HL-60/S4 treated with phorbol 12-myristate 13-acetate at 8.2 ng/mL for 4 days and 3 days (cell line): ENCODE results near the gene PPP1R8.
"Not testable (repeated sequence)": the region's sequence is repeated elsewhere in the genome, so short reads cannot be mapped to it uniquely, and the experiment has no call there.

Experiments used
- in situ Hi-C: fragments of 300-500 bp; cut with MboI; formaldehyde crosslinking; loops from 2 replicates; pipeline ENCODE4 v1.15.0; 2022; ENCODE audit warnings: low sequenced_read_pairs

Gene PPP1R8

DNA sequence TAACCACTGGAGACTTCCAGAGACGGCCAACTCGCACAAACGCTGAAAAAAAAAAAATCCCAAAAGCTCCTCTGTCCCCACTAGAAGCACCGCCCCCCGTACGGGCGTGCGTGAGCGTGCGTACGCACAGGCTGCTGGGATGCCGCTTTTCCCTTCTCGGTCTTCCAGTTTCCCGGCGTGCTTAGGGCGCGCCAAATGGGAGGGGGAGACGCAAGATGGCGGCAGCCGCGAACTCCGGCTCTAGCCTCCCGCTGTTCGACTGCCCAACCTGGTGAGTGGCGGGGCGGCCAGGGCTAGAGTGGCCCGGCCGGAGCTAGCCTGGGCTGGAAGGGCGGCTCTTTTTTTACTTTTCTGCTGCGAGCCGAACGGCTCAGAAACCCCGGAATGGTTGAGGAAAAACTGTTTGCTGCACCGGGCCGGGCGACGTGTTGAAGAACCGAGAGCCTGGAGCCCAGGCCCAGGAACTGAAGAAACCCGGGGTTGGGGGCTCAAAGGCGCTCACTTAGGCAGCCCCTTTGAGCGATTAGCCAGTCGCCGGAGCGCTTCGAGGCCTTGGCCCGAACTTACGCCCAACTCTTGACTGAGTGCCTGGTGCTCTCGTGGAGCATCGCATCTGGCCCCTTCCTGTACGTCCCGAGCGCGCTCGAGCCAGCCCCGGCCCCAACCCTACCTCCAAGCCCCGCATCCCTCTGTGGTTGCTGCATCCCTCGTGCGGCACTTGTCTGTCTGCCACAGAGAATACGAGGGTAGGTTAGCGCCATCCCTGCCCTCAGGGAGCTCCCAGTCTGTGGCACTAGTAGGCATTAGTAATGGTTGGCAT, at the start of gene PPP1R8:
Gene PPP1R8, plus strand, starts transcription at position 162 of the 820 bp plus-strand sequence. Its CDS starts 54 bp downstream, at position 216.
- in situ Hi-C loops: loop anchor here (25.0 kb wide), 1 partner anchor 381 kb away; no protein-coding TSS in a partner anchor

GRCh38 chr1:27782950-27783349, 47.6 kb upstream of the PPP1R8 start:
- in situ Hi-C loops: no loop called here

DNA sequence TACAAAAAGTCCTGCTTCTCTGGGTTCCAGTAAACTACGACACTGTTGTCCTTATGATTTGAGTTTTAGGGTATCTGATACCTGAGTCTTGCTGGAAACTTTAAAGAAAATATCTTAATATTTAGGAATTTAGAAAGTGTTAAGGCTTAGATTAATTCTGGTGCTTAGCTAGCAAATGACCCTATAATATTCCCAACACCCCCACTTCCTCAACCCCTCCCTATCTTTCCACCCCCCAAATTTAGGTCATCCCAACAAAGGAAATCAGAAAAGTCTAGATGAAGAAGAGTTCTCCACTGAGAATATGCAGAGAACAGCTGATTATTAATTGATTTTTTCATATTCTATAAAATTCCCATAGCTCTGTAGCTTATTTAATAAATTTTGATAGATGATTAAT, 45.9 kb upstream of the PPP1R8 start:
- in situ Hi-C loops: no loop called here

GRCh38 chr1:27785781-27786455, 44.7 kb upstream of the PPP1R8 start:
- in situ Hi-C loops: no loop called here

GRCh38 chr1:27787895-27788294, 42.7 kb upstream of the PPP1R8 start:
- in situ Hi-C loops: no loop called here

DNA sequence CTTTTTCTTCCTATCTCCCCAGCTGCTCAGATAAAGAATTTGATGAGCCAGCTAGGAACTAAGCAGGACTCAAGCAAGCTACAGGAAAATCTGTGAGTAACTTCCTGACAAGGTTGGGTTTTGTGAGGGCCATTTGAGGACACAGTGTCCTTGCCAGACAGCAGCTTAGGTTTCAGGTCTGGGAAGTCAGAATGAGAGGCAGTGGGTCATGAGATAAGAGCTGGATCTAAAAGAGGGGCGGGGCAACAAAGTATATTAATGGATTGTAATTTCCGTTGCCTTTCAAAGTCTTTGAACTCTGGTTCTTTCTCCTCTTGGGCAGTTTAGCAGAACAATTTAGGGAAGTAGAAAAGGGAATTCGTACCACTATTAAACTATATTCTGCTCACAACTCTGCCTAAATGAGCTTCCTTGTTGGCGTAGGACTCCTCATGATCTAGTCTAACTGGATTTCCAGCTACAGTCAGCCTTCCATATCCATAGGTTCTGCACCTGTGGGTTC, 41.0 kb upstream of the PPP1R8 start:
- in situ Hi-C loops: no loop called here

- in situ Hi-C loops: not testable (repeated sequence)
These were observed 40.3 kb upstream of the PPP1R8 start for GRCh38 chr1:27790270-27790669.

DNA sequence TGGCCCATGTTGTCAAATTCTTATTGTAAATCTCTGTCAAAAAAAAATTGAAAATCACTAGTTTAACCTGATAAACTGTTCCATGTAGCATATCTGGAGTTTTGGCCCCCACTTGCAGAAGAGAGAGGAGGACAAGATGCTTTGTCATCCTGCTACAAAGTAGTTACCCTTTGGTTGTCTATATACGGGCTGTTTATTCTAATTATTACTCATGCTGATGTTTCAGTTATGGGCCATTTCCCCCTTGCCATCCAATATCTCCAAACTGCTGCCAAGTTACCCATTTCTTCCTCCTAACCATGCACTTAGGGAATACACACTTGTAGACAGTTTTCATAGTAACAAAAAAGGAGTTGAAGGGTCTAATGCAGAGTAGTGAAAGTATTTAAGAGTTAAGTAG, 35.0 kb upstream of the PPP1R8 start:
- in situ Hi-C loops: no loop called here

- in situ Hi-C loops: no loop called here
These were observed 25.8 kb upstream of the PPP1R8 start for GRCh38 chr1:27804791-27805190.

GRCh38 chr1:27806758-27807157, 23.8 kb upstream of the PPP1R8 start:
- in situ Hi-C loops: no loop called here

DNA sequence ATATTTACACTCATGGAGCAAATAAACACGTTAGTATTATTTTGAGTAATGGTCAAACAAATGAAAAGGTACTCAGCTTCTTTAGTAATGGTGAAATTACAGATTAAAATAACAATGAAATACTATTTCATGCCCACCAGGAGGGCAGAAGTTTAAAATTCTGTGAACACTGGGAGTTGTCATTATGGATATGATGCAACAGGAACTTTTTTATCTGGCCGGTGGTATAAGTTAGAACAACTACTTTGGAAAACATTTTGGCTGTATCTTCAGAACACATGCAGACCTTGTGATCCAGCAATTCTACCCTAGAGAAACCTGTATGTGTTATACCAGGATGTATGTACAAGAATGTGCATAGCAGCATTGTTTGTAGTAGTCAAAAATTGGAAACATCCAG, 23.2 kb upstream of the PPP1R8 start:
- in situ Hi-C loops: no loop called here

GRCh38 chr1:27808131-27808530, 22.5 kb upstream of the PPP1R8 start:
- in situ Hi-C loops: not testable (repeated sequence)

DNA sequence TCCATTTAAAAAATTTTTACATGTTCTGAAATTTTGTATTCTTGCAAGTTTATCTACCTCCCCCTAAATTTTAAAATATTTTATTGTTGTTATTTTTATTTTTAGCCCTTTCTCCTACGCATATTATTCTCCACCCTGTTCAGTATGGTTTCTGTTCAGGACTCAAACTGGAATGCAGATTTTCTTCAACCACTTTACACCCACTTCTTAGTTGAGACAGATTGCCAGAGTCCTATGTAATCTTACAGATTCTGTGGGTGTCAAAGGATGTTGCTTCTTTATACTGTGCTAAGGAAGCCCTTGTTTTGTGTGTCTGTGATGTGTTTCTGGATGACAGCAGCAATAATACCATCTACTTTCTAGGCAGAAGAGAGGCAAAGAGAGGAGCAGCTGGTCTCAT, 20.7 kb upstream of the PPP1R8 start:
- in situ Hi-C loops: no loop called here

DNA sequence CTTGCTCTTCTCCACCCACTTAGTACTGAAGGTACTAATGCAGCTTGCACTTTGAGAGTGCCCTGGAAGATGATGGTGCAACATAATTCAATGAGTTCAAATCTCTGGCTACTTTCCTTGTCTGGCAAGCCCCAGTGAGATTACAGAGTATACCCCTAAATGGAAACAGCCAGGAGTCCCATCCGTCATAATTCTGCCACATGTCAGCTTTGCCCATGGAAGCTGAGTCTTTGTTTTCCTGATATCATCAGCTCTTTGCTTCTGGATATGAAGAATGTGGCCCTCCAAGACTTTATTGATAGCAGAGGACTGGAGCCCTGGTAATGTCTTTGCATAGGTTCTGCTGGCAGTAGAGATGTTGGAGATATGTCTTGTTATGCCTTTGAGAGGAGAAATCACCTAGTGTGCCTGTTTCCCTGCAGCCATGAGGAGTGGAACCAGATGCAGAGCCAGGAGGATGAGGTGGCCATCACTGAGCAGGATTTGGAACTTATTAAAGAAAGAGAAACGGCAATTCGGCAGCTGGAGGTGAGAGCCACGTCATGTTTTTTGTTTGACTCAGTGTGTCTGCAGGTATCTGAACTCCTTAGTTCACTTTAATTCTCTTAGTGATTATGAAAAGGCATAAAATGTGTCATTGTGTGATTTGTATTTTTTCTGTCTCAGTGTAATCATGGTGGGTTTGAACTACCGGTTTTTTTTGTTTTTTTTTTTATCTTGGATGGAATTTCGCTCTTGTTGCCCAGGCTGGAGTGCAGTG, 18.7 kb upstream of the PPP1R8 start:
- in situ Hi-C loops: no loop called here

DNA sequence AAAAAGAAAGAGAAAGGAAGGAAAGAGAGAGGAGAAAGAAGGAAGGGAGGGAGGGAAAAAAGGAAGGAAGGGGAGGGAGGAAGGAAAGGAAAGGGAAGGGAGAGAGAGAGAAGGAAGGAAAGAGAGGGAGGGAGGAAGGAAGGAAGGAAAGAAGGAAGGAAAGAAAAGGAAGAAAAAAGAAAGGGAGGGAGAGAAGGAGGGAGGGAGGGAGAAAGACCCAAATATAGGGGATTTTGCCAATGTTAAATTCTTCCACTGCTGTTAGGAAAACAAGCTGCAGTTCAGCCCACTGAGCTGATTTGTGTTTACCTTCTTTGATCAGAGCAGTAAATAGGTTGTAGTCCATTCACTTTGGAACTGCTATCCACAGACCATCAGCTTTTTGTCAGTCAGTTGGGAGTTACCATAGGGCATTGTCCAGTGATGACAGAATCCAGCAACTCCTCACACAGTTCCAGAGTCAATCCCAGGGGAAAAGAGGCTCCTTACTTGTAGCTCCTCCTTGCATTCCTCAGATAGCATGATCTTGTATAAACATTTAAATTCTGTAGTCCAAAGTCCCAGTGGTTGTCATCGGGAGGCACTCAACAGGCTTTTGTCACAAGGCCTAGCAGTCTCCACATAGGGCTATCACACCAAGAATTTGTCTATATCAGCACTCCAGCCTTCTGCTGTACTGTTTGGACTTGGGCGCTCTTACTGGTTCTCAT, 13.5 kb upstream of the PPP1R8 start:
- in situ Hi-C loops: no loop called here

DNA sequence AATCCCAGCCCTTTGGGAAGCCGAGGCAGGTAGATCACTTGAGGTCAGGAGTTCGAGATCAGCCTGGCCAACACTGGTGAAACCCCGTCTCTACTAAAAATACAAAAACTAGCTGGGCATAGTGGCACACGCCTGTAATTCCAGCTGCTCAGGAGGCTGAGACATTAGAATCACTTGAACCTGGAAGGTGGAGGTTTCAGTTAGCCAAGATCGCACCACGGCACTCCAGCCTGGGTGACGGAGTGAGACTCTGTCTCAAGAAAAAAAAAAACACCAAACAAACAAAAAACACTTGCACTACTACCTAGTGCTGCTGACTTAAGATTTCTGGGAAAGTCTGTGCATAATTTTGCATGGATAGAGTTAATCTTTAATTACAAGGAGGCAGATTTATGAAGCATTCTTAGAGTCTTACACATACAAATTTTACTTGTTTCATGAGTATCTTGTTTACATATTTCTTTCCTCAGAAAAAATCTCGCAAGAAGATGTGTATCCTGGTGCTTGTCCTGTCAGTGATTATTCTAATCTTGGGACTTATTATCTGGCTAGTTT, 8.7 kb upstream of the PPP1R8 start:
- in situ Hi-C loops: no loop called here

DNA sequence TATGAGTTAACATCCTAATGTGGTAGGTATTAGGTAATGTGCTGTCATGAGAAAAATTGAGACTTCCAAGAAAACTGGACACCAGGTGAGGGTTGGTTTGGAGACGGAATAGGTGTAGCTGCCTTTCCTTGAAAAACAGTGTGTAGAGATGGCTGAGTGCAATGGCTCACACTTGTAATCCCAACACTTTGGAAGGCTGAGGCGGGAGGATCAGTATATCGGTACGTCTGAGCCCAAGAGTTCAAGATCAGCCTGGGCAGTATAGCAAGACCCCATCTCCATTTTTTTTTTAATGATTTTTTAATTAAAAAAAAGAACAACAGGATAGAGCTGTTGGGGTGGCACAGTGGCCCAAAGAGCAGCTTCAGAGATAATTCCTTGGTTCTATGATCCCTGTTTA, 6.8 kb upstream of the PPP1R8 start:
- in situ Hi-C loops: no loop called here

GRCh38 chr1:27824411-27824810, 6.2 kb upstream of the PPP1R8 start:
- in situ Hi-C loops: no loop called here

DNA sequence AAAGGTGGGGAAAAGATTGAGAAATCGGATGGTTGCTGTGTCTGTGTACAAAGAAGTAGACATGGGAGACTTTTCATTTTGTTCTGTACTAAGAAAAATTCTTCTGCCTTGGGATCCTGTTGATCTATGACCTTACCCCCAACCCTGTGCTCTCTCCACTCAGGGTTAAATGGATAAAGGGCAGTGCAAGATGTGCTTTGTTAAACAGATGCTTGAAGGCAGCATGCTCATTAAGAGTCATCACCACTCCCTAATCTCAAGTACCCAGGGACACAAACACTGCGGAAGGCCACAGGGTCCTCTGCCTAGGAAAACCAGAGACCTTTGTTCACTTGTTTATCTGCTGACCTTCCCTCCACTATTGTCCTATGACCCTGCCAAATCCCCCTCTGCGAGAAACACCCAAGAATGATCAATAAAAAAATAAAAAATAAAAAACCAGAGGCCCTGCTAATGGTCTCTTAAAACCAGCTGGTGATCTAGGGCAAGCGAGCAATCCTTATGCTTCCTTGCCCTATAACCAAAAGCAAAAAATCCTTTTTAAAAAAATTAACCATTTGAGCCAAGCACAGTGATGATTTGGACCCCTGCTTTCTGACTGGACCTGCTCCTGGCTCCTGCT, 1.1 kb upstream of the PPP1R8 start:
- in situ Hi-C loops: loop anchor here (25.0 kb wide), 1 partner anchor 383 kb away; no protein-coding TSS in a partner anchor
